Smooth muscle cell of the brain vasculature (primary cell): ENCODE measurements around the gene TRIP11.

Experiments
- DNase-seq: peaks from one replicate; pipeline ENCODE4 v3.0.0-alpha.2; 2012; ENCODE audit warnings: low read depth, low spot score

Gene TRIP11

DNA sequence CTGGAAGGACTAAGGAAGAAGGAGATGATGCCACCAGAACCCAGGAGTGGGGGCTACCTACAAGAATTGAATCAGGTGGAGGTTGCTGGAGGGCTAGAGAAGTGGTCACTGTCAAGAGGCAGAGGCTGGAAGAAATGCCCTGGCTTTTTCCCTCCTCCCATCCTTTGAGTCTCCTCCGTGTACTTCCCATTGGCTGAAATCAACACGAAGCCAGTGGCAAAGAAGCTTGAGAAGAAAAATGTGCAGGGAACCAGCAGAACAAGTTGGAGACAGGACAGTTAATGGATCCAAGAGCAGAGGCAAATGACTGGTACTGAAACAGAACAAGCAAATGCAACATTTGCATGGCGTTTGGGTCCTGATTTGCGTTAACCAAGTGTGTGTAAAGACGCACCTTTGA, 83.2 kb downstream of the TRIP11 start:
- DNase-seq, result no peak

DNA sequence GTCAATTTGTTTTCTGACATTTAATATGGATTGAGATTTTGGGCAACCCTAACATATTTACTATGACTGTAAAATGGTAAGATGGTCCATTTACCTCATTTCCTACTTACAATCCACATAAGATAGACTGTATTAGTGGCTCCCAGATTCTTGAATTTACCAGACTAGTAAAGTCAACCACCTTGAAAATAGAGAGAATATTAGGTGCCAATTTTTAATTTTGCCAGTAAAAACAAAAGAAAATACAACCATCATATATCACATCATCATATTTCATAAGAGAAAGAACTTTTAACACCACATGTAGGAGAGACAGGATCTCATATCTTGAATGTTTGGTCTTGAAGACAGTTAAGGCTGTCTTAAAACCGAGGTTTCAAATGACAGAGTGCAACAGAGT, 84.7 kb downstream of the TRIP11 start:
- no peak for DNase-seq

DNA sequence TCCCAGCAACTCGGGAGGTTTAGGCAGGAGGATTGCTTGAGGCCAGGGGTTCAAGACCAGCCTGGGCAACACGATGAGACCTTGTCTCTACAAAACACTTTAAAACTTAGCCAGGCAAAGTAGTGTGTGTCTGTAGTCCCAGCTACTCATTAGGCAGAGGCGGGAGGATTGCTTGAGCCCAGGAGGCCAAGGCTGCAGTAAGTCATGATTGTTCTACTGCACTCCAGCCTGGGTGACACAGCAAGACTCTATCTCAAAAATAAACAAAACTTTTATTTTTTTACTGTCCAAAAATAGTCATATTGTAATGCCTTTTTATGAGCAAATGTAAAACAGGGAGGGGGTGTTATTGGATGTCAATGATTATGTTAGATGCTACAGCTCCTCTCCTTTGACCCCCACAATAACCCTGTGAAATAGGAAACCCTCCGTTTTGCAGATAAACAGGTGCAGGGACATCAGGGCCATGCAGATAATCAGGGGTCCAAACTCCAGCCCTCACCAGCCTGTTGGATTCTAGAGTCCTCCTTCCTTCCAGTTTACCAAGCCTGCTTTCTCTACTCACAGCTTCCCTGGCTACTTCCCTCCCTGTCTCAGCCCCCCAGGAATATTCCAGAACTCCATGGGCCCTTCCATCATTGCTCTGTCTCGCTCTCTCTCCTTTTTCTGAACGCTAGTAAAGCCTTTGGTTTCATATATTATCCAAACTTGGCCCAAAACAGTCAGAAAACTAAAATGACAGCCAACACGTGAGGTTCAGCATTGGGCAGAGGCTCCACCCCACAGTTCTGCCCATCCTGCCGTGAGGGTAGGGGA, 86.5 kb downstream of the TRIP11 start:
- DNase-seq, result no peak

DNA sequence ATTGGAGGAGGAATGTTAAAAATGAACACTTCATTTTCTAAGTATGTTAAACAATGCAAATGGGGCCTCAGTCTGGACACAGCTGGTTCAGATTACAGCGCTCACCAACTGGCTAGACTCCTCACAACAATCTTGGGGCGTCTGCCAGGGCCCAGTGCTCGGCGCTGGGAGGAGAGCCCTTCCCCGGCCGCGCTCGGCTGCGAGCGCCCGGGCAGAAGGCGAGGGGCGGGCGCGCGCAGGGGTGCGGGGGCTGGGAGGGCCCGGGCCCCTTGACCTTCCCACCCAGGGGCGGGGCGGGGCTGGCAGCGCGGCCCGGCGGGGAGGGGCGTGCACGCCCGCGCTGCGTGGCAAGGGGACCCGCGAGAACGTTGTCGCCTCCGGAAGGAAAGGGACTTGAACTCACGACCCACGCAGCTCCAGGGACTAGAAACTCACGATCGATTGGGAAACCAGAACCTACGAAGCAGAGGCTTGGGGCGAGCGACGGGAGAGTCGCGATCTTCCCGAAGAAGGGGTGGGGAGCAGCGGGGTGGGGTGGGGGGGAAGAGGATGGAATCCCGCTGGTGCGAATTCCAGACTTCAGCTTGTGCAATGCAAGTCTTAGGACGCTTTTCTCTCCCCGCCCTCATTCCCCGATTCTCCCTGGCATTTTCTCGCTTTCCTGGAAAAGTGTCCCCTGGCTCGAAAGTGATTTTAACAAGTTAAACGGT, 92.2 kb downstream of the TRIP11 start, which contains the start of gene FBLN5:
Gene FBLN5, minus strand, starts transcription at position 220 of the 710 bp plus-strand sequence. CDS start 465 bp downstream, outside the sequence.
- no peak for DNase-seq

GRCh38 chr14:91946622-91947474, 93.0 kb downstream of the TRIP11 start:
- no peak for DNase-seq

DNA sequence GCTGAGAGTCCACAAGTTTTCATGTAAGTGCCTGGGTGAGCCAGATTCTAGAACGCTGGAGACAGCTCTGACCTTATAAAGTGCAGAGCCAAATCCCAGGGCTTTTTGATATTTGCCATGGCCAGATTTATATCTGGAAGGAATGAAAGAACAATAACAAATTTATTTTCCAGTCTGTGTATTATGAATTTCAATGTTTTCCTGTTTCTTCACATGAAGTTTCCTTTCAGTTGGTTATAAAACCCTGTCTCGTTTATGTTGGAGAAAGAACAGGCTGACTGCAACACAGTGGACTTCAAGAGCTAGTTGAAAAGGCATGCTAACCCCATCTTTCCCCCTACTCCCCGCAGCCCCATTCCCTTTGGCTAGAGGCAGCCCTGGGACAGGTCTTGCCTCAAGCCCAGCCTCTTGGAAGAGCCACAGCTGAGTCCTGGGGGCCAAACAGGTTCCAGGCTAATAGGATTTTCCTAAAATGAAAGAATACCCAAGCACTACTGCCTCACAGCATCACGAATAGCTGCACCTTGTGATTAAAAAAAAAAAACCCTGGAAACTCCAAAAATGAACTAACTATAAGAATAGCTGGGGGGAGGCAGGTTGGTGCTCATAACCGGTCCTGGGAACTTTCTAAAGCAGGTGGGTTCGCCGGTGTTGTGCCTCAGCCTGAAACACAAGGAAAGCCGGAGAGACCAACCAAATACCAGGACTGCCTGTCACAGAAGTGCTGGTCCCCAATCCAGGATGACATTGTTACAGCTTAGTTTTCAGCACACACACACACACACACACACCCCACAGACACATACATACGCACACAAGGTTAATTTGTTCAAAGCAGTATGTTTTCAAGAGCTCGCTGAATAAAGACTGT, 93.9 kb downstream of the TRIP11 start:
- no peak for DNase-seq

GRCh38 chr14:91942946-91943345, 96.9 kb downstream of the TRIP11 start:
- DNase-seq, result no peak

GRCh38 chr14:91942128-91942527, 97.7 kb downstream of the TRIP11 start:
- no peak for DNase-seq

DNA sequence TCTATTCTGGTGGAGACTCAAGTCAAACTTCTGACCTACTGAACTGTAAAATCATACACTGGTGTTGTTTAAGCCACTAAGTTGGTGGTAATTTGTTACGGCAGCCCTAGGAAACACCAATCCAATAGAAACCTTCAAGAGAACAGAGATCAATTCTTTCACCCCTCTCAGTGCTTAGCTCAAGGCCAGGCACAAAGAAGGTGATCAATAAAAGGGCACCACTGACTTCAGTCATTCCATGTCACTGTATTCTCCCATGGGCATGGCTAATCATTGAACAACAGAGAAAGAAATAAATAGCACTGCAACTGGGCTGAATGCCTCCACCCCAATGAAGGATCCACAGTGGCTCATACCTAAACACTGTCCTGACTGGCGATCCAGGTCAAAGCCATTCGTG, 99.7 kb downstream of the TRIP11 start:
- no peak for DNase-seq

- no peak for DNase-seq
Observed at GRCh38 chr14:91935586-91935985, 104.3 kb downstream of the TRIP11 start.

DNA sequence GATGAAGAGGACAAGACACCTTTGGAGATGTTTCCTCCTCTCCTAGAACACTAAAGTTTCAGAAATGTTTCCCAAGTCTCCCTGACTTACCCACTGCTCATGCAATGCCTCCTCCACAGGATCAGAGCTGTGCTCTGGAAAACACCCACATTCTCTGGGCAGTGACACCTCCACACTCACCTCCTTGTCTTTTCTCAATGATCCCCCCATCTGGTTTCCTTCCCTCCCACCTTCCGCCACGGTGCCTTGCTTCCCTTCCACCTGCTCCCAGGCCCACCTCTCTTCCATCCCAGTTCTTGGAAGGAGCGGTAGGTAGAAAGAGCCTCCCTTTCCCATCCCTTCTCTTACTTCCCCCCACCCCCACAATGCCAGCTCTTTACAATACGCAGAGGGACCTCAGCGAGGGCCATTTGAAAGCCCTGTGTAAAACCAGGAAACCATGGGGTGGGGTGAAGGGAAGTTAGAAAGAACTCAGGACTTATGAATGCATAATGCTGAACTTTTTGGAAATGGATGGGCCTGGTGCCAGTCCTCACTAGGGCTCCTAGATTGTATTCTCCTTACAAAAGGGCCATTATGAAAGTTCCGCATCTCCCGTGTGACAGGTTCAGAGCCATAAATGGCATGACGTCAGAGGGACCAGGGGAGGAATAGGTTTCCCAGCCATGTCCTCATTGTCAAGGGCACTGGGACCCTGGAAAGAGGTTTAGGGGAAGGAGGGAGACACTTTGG, 105.1 kb downstream of the TRIP11 start:
- no peak for DNase-seq

GRCh38 chr14:91931478-91932088, 108.3 kb downstream of the TRIP11 start:
- no peak for DNase-seq

DNA sequence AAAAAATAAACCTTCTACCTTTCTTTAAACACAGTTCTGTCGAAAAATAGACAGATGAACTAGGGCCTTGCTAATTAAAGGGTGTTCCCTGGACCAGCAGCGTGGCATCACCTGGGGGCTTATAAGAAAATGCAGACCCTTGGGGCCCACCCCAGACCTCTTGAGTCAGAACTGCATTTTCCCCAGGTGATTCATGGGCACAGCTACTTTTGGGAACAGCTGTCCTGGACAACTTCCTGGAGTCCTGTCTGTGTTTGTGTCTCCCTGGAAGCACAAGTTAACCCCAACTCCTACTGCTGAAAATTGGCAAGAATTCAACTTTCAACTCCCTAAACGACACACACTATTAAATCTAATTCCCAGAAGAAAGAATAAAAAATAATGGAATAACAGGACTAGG, 110.2 kb downstream of the TRIP11 start:
- no peak for DNase-seq

DNA sequence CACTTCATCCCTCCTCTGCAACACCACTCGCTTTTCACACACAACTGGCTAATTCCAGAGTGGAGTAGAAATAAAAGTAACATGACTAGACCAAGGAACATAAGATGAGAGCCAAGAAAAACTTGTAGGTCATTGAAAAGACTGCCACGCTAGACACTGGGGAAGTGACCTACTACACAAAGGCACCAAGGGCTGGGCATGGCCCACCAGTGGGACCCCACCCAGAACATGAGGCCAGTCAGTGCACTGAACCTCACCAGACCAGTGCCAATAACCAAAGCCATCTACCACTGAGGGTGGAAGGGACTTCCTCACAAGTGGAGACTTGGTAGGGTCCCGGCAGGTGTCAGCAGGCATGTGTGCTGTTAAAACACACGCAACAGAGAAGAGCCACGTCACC, 112.1 kb downstream of the TRIP11 start:
- DNase-seq, result no peak

DNA sequence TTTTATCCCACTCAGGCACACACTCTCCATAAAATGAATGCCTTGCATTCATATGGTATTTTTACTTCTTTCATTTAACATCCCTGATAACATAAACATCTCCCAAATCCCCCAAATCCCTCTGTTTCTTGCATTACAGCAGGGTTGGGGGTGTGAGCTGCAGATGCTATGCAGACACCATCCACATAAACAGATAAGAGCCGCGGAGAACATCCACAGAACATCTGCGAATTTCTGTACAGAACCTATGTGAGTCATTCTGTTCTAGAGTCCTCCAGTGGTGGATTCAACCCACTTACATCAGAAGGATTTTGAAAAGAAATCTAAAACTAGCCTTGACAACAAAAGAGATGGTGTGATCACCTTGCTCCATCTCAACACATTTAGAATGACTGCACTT, 112.7 kb downstream of the TRIP11 start:
- DNase-seq, result no peak

- no peak for DNase-seq
Observed at GRCh38 chr14:91926131-91926890, 113.5 kb downstream of the TRIP11 start.

- DNase-seq, result no peak
Observed at GRCh38 chr14:91925727-91926121, 114.1 kb downstream of the TRIP11 start.

- DNase-seq, result no peak
Observed at GRCh38 chr14:91925001-91925726, 114.7 kb downstream of the TRIP11 start.

DNA sequence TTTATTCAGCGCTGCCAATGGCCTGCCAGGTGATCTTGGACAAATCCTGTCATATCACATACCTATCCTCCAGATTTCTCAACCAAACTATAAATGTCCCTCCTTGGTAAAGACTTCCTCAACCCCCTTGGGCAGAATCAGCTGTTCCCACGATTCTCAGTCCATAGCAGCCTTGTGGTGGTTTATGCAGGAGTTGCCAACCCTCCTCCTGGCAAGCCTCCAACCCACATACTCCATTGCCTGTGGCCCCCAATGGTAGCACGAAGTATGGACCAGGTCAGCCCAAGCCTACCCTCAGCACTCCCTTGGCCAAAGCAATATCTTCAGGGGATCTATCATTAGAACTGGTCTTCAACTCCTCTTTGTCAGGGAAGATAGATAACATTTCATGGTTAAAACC, 119.3 kb downstream of the TRIP11 start:
- no peak for DNase-seq
